Endothelial cell of umbilical vein (primary cell): ENCODE data around the gene KRTAP3-2. TPM values are rescaled to one million over a fixed set of nuclear protein-coding genes. Genes with fewer than 3 reads are reported as not detected.

ENCODE experiments used
- BruUV-seq: library from RNA; stranded (reverse); fragments of 400-500 nt; replicated peaks from 2 replicates; lab custom pipeline; 2021; lab: Mats Ljungman, UMichigan
- CTCF ChIA-PET: fragments of 300-600, 350-600 bp; sonication (Branson Sonifier 250); formaldehyde crosslinking; loops from one replicate; lab custom pipeline; 2021; ENCODE audit warnings: antibody characterized with exemption, inconsistent platforms; lab: Charles Lee
- POLR2A ChIA-PET: fragments of 300-600, 350-600 bp; sonication (Branson Sonifier 250); formaldehyde crosslinking; loops from one replicate; lab custom pipeline; 2021; ENCODE audit warnings: antibody characterized with exemption, inconsistent platforms; lab: Charles Lee
- DNase-seq: peaks from one replicate; pipeline ENCODE4 v3.0.0-alpha.2; 2011; ENCODE audit warnings: low read depth, low spot score
- FAIRE-seq: peaks from 2 replicates; lab custom pipeline; 2011; peaks lifted over from hg19 to GRCh38; lab: Jason Lieb, UNC
- H2AFZ ChIP-seq: 2 replicates; pipeline ENCODE4 v1.6.0; 2012; ENCODE audit warnings: low read depth, low read length, control low read depth, inconsistent platforms
- H3K27ac ChIP-seq: 2 replicates; pipeline ENCODE4 v1.5.1; 2011; ENCODE audit warnings: low read depth, mild to moderate bottlenecking, control low read depth, low read length, moderate library complexity; ENCODE audit not compliant: insufficient read depth
- H3K27me3 ChIP-seq, 2 experiments: 2 replicates each; pipeline versions ENCODE4 v1.6.0 to v1.6.1; 2011; ENCODE audit warnings: low read length in 2 of 2, mixed read lengths in 1 of 2; ENCODE audit not compliant: control insufficient read depth in 2 of 2, insufficient read depth in 2 of 2
- H3K36me3 ChIP-seq, 2 experiments: 2 replicates in 1 of 2; 3 replicates in 1 of 2; pipeline ENCODE4 v1.5.1; 2011; ENCODE audit warnings: low read length in 2 of 2, mild to moderate bottlenecking in 1 of 2, moderate library complexity in 1 of 2; ENCODE audit not compliant: control insufficient read depth in 2 of 2, insufficient read depth in 2 of 2; ENCODE audit errors: extremely low read depth in 1 of 2
- H3K4me1 ChIP-seq: 3 replicates; pipeline ENCODE4 v1.5.1; 2011; ENCODE audit warnings: mild to moderate bottlenecking, low read length; ENCODE audit not compliant: control insufficient read depth, insufficient read depth; ENCODE audit errors: extremely low read depth
- H3K4me2 ChIP-seq: 2 replicates; pipeline ENCODE4 v1.6.1; 2011; ENCODE audit warnings: low read length, control low read depth, mixed read lengths; ENCODE audit not compliant: insufficient read depth
- H3K4me3 ChIP-seq, 3 experiments: fragments of 200-600 bp in 1 of 3; sonication (generic), shearing (Covaris generic) in 1 of 3; replicated peaks in 1 of 3; 2 replicates each; pipeline ENCODE4 v1.5.1; 2011 to 2016; ENCODE audit warnings: control low read depth in 3 of 3, low read length in 3 of 3, mild to moderate bottlenecking in 2 of 3, inconsistent platforms in 1 of 3, low read depth in 1 of 3, moderate library complexity in 1 of 3; ENCODE audit not compliant: insufficient read depth in 1 of 3
- H3K79me2 ChIP-seq: 2 replicates; pipeline ENCODE4 v1.6.0; 2012; ENCODE audit warnings: low read length, inconsistent platforms; ENCODE audit not compliant: control insufficient read depth, insufficient read depth
- H3K9ac ChIP-seq: replicated peaks from 2 replicates; pipeline ENCODE3; 2011; ENCODE audit warnings: low read length, control low read depth; ENCODE audit not compliant: insufficient read depth; ENCODE audit errors: extremely low read depth
- H3K9me1 ChIP-seq: replicated peaks from 3 replicates; pipeline ENCODE4 v1.6.0; 2011; ENCODE audit warnings: mild to moderate bottlenecking, low read length; ENCODE audit not compliant: control insufficient read depth, insufficient read depth; ENCODE audit errors: extremely low read depth
- H3K9me3 ChIP-seq: replicated peaks from 2 replicates; pipeline ENCODE4 v1.5.1; 2012; ENCODE audit warnings: low read length, inconsistent platforms; ENCODE audit not compliant: control insufficient read depth, insufficient read depth
- H4K20me1 ChIP-seq: replicated peaks from 2 replicates; pipeline ENCODE3; 2011; ENCODE audit warnings: mild to moderate bottlenecking, low read length; ENCODE audit not compliant: control insufficient read depth, insufficient read depth; ENCODE audit errors: extremely low read depth
- EZH2 ChIP-seq: IDR thresholded peaks from 2 replicates; pipeline ENCODE4 v1.6.1; 2012; ENCODE audit warnings: borderline replicate concordance, low read depth, mild to moderate bottlenecking, moderate library complexity, low read length, inconsistent platforms; ENCODE audit not compliant: severe bottlenecking
- FOS ChIP-seq: IDR thresholded peaks from 2 replicates; pipeline ENCODE4 v1.6.1; 2011; ENCODE audit warnings: mild to moderate bottlenecking, low read length, moderate library complexity, borderline replicate concordance; ENCODE audit not compliant: insufficient read depth
- GATA2 ChIP-seq: IDR thresholded peaks from 2 replicates; pipeline ENCODE4 v1.7.0; 2011; ENCODE audit warnings: low read depth, mild to moderate bottlenecking, moderate library complexity, mixed read lengths, low read length; ENCODE audit not compliant: insufficient read length, insufficient read depth
- JUN ChIP-seq: IDR thresholded peaks from 2 replicates; pipeline ENCODE4 v1.6.1; 2011; ENCODE audit warnings: borderline replicate concordance, low read depth; ENCODE audit not compliant: insufficient read length, insufficient read depth
- MYC ChIP-seq: IDR thresholded peaks from one replicate; pipeline ENCODE4 v1.6.1; 2011; ENCODE audit warnings: mild to moderate bottlenecking, low read depth, low read length
- POLR2A ChIP-seq: IDR thresholded peaks from 2 replicates; pipeline ENCODE4 v1.6.1; 2012; ENCODE audit warnings: low read depth, mild to moderate bottlenecking, control low read depth, low read length
- POLR2AphosphoS5 ChIP-seq: IDR thresholded peaks from 2 replicates; pipeline ENCODE4 v1.6.1; 2012; ENCODE audit warnings: low read depth, mild to moderate bottlenecking, control low read depth, low read length, moderate library complexity; ENCODE audit not compliant: insufficient read depth
- dilution Hi-C: fragments of 300-500 bp; cut with MboI; formaldehyde crosslinking; loops from one replicate; pipeline ENCODE4 v1.15.0; 2019; ENCODE audit warnings: low sequenced_read_pairs; ENCODE audit not compliant: extremely low pct_ligation_motif_present
- intact Hi-C: fragments of 100-400 bp; cut with micrococcal nuclease; formaldehyde crosslinking; loops from one replicate; pipeline ENCODE4 v1.10.0; 2022
- polyA plus RNA-seq, 4 experiments: library from polyadenylated mRNA; depleted of rRNA in 3 of 4; stranded (reverse) in 3 of 4; unstranded in 1 of 4; fragments of >200 nt; gene quantifications; 2 replicates each; pipeline versions ENCODE4 v1.2.1 to v1.2.3, GENCODE V29; 2011 to 2012; ENCODE audit warnings: missing spikeins in 1 of 4
- total RNA-seq: library from RNA; stranded (reverse); gene quantifications from 2 replicates; pipeline ENCODE4 v1.2.3, GENCODE V29; 2021
- TF ChIP-seq, protein P1 (sequence below): IDR thresholded peaks from 2 replicates; pipeline ENCODE4 v1.6.1; 2011; ENCODE audit not compliant: insufficient read depth, insufficient read length
- TF ChIP-seq, protein P2 (sequence below), 2 donors: IDR thresholded peaks; 1 replicate in 1 of 2; 2 replicates in 1 of 2; pipeline ENCODE4 v1.5.1; 2011; ENCODE audit warnings: low read length in 2 of 2, mild to moderate bottlenecking in 2 of 2, moderate library complexity in 2 of 2, control low read depth in 1 of 2, inconsistent platforms in 1 of 2, low read depth in 1 of 2; ENCODE audit not compliant: insufficient read depth in 1 of 2; ENCODE audit errors: extremely low read depth in 1 of 2

KRTAP3-2 gene
- total and polyA plus RNA-seq, 2 donors (not counting 3 experiments of a cell fraction or from before 2014, with no cell fraction given) = not detected

DNA sequence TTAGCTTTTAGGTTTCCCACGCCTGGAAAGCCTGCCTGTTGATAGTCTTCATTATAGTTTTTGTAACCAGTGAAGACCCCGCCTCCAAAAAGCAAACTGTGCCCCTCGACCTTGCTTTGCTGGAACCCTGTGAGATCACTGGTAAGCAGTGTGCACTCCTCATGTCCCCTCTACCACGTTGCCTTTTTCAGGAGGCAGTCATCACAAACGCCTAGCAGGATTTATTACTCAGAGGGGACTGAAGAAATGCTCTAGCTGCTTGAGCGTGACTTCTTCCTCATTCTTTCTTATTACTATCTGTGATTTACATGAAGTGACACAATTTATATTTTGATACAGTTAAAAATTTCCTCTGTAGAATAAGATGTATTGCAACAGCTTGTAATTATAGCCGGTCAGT is 15.7 kb upstream of the KRTAP3-2 start:
- H3K36me3 ChIP-seq = no peaks in the 10 kb centered on the region
- no peak overlapping the region for H3K4me3 ChIP-seq
- TF ChIP-seq FOS (no peak), GATA2 (no peak), EZH2 (no peak), MYC (no peak), JUN (no peak), POLR2AphosphoS5 (no peak), POLR2A (no peak)
- TF ChIP-seq, protein P1, sequence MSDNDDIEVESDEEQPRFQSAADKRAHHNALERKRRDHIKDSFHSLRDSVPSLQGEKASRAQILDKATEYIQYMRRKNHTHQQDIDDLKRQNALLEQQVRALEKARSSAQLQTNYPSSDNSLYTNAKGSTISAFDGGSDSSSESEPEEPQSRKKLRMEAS = no peak
- TF ChIP-seq, protein P2, sequence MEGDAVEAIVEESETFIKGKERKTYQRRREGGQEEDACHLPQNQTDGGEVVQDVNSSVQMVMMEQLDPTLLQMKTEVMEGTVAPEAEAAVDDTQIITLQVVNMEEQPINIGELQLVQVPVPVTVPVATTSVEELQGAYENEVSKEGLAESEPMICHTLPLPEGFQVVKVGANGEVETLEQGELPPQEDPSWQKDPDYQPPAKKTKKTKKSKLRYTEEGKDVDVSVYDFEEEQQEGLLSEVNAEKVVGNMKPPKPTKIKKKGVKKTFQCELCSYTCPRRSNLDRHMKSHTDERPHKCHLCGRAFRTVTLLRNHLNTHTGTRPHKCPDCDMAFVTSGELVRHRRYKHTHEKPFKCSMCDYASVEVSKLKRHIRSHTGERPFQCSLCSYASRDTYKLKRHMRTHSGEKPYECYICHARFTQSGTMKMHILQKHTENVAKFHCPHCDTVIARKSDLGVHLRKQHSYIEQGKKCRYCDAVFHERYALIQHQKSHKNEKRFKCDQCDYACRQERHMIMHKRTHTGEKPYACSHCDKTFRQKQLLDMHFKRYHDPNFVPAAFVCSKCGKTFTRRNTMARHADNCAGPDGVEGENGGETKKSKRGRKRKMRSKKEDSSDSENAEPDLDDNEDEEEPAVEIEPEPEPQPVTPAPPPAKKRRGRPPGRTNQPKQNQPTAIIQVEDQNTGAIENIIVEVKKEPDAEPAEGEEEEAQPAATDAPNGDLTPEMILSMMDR (IDR thresholded peaks at IDR 0.05; ENCODE audit: extremely low read depth in 1 of 2, insufficient read depth in 1 of 2, low read depth in 1 of 2, low read length in 2 of 2) = no peak
- H3K79me2 ChIP-seq = no peaks in the 10 kb centered on the region
- dilution Hi-C loops = no loop called here
- ChIA-PET CTCF (no interaction called here), POLR2A (no interaction called here)
- BruUV-seq = no TSS peak
- no peak overlapping the region for H3K27ac ChIP-seq
- H3K9ac ChIP-seq = no peak overlapping the region
- no peak overlapping the region for H3K4me2 ChIP-seq
- H2AFZ ChIP-seq = no peak overlapping the region
- H3K9me1 ChIP-seq = no peaks in the 10 kb centered on the region
- H3K9me3 ChIP-seq = no peaks in the 10 kb centered on the region
- no peaks in the 10 kb centered on the region for H4K20me1 ChIP-seq
- no peaks in the 10 kb centered on the region for H3K4me1 ChIP-seq
- intact Hi-C loops = no loop called here
- no peak for DNase-seq
- peaks cover 0 to 1% of the 10 kb centered on the region in 2 experiments for H3K27me3 ChIP-seq
- FAIRE-seq = no peak
